Body of pancreas (tissue), 4 donors: ENCODE measurements around the gene SULT6B1.

Experiments used
- POLR2A ChIP-seq, 3 donors: fragments of 450-650 bp; IDR thresholded peaks; one replicate each; pipeline ENCODE4 v1.6.1; 2016; ENCODE audit warnings: antibody characterized with exemption in 3 of 3, mild to moderate bottlenecking in 2 of 3
- TF ChIP-seq, protein P1 (sequence below), 7 experiments: fragments of 450-650 bp in 4 of 7; fragments of 200-600 bp in 3 of 7; sonication (generic) in 3 of 7; IDR thresholded peaks; one replicate each; pipeline ENCODE4 v1.5.1; 2016 to 2019; ENCODE audit warnings: antibody characterized with exemption in 7 of 7

- TF ChIP-seq, protein P1, sequence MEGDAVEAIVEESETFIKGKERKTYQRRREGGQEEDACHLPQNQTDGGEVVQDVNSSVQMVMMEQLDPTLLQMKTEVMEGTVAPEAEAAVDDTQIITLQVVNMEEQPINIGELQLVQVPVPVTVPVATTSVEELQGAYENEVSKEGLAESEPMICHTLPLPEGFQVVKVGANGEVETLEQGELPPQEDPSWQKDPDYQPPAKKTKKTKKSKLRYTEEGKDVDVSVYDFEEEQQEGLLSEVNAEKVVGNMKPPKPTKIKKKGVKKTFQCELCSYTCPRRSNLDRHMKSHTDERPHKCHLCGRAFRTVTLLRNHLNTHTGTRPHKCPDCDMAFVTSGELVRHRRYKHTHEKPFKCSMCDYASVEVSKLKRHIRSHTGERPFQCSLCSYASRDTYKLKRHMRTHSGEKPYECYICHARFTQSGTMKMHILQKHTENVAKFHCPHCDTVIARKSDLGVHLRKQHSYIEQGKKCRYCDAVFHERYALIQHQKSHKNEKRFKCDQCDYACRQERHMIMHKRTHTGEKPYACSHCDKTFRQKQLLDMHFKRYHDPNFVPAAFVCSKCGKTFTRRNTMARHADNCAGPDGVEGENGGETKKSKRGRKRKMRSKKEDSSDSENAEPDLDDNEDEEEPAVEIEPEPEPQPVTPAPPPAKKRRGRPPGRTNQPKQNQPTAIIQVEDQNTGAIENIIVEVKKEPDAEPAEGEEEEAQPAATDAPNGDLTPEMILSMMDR (IDR thresholded peaks at IDR 0.05) = no peak
- no peak for TF ChIP-seq POLR2A (IDR thresholded peaks at IDR 0.05)
Observed at GRCh38 chr2:37188570-37188969, at the start of gene SULT6B1.
